Measurements from ENCODE around the gene LBH.

The LBH gene

DNA sequence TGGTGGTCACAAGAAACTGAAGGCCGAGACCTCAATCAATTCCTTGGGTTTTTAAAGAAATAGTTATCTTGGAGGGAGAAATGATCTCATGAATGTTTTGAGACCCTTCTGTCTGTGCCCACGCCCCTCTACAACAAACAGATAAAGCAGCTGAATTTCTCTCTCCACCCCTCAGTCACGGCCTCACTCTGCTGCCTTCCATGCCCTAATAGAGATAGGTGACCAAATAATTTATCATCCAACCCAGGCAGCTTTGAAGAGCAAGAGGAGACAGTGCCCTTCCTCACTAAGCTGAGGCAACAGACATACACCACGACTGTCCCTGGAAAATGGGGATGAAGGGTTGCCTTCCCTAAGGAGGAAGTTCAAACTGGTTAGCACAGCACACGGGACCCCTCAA, 71.2 kb downstream of the LBH start:
- TF ChIP-seq EGR1 (IDR thresholded peaks at IDR 0.05) (no peak), USF1 (IDR thresholded peaks at IDR 0.05) (no peak), ZBTB7A (IDR thresholded peaks at IDR 0.05; ENCODE audit: low read depth) (no peak), YY1 (IDR thresholded peaks at IDR 0.05; ENCODE audit: low read depth) (no peak), TAF1 (IDR thresholded peaks at IDR 0.05; ENCODE audit: low read depth) (no peak), CREB1 (IDR thresholded peaks at IDR 0.05; ENCODE audit: low read depth) (no peak), RAD21 (IDR thresholded peaks at IDR 0.05; ENCODE audit: low read depth) (no peak)

DNA sequence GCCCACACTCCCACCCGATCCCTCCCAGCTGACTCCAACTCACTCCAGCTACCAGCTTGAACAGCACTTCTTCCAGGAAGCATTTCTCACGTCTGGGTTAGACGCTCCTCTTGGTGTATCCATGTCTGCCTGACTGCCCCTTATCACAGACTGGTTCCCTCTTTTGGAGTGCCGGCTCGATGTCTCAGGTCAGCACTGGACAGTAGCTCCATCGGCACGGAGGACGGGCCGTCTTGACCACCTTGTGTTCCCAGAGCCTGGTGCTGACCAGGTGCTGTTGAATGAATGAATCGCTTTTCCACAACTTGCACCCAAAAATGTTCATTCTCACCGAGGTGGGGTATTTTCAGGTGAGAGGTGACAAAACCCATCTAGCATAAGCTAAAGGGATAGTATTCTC, 71.8 kb downstream of the LBH start:
- TF ChIP-seq CEBPB (IDR thresholded peaks at IDR 0.05) = no peak
- TF ChIP-seq, protein P1, sequence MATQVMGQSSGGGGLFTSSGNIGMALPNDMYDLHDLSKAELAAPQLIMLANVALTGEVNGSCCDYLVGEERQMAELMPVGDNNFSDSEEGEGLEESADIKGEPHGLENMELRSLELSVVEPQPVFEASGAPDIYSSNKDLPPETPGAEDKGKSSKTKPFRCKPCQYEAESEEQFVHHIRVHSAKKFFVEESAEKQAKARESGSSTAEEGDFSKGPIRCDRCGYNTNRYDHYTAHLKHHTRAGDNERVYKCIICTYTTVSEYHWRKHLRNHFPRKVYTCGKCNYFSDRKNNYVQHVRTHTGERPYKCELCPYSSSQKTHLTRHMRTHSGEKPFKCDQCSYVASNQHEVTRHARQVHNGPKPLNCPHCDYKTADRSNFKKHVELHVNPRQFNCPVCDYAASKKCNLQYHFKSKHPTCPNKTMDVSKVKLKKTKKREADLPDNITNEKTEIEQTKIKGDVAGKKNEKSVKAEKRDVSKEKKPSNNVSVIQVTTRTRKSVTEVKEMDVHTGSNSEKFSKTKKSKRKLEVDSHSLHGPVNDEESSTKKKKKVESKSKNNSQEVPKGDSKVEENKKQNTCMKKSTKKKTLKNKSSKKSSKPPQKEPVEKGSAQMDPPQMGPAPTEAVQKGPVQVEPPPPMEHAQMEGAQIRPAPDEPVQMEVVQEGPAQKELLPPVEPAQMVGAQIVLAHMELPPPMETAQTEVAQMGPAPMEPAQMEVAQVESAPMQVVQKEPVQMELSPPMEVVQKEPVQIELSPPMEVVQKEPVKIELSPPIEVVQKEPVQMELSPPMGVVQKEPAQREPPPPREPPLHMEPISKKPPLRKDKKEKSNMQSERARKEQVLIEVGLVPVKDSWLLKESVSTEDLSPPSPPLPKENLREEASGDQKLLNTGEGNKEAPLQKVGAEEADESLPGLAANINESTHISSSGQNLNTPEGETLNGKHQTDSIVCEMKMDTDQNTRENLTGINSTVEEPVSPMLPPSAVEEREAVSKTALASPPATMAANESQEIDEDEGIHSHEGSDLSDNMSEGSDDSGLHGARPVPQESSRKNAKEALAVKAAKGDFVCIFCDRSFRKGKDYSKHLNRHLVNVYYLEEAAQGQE (IDR thresholded peaks at IDR 0.05; ENCODE audit: low read depth) = peak; percentile 48

DNA sequence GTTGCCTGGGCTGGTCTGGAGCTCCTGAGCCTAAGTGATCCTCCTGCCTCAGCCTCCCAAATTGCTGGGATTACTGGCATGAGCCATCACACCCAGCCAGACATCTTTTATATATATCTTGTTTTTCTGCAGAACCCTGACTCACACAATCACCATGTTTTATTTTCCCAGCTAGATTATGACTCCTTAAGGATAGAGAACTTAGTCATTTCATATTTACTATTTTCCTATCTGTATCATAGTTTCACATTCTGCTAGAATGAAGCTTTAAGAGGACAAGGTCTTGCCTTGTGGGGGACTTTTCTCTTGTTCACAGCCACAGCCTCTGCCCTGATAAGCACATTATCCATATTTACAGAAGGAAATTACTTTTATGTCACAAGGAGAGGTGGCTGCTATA, 73.9 kb downstream of the LBH start:
- TF ChIP-seq, protein P1 (IDR thresholded peaks at IDR 0.05; ENCODE audit: low read depth) = no peak
- TF ChIP-seq CEBPB (IDR thresholded peaks at IDR 0.05) (no peak), ZBTB7A (IDR thresholded peaks at IDR 0.05; ENCODE audit: low read depth) (no peak), TAF1 (IDR thresholded peaks at IDR 0.05; ENCODE audit: low read depth) (no peak), YY1 (IDR thresholded peaks at IDR 0.05; ENCODE audit: low read depth) (no peak), EGR1 (IDR thresholded peaks at IDR 0.05) (no peak), CREB1 (IDR thresholded peaks at IDR 0.05; ENCODE audit: low read depth) (no peak), EP300 (IDR thresholded peaks at IDR 0.05; ENCODE audit: borderline replicate concordance) (no peak), TCF12 (IDR thresholded peaks at IDR 0.05; ENCODE audit: low read depth) (no peak), USF1 (IDR thresholded peaks at IDR 0.05) (no peak), NFIC (IDR thresholded peaks at IDR 0.05) (no peak), FOXM1 (IDR thresholded peaks at IDR 0.05; ENCODE audit: borderline replicate concordance, low read depth) (no peak), RAD21 (IDR thresholded peaks at IDR 0.05; ENCODE audit: low read depth) (no peak)
- TF ChIP-seq, protein P2, sequence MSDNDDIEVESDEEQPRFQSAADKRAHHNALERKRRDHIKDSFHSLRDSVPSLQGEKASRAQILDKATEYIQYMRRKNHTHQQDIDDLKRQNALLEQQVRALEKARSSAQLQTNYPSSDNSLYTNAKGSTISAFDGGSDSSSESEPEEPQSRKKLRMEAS (IDR thresholded peaks at IDR 0.05) = no peak

- TF ChIP-seq EGR1 (IDR thresholded peaks at IDR 0.05) (no peak), NFIC (IDR thresholded peaks at IDR 0.05) (no peak), ZBTB7A (IDR thresholded peaks at IDR 0.05; ENCODE audit: low read depth) (no peak), CEBPB (IDR thresholded peaks at IDR 0.05) (no peak), TEAD4 (IDR thresholded peaks at IDR 0.05) (no peak), CREB1 (IDR thresholded peaks at IDR 0.05; ENCODE audit: low read depth) (no peak), RAD21 (IDR thresholded peaks at IDR 0.05; ENCODE audit: low read depth) (no peak), USF1 (IDR thresholded peaks at IDR 0.05) (no peak), TCF12 (IDR thresholded peaks at IDR 0.05; ENCODE audit: low read depth) (no peak), FOXM1 (IDR thresholded peaks at IDR 0.05; ENCODE audit: borderline replicate concordance, low read depth) (no peak), TAF1 (IDR thresholded peaks at IDR 0.05; ENCODE audit: low read depth) (no peak), EP300 (IDR thresholded peaks at IDR 0.05; ENCODE audit: borderline replicate concordance) (no peak), YY1 (IDR thresholded peaks at IDR 0.05; ENCODE audit: low read depth) (no peak)
- TF ChIP-seq, protein P1 (IDR thresholded peaks at IDR 0.05; ENCODE audit: low read depth) = no peak
- TF ChIP-seq, protein P2 (IDR thresholded peaks at IDR 0.05) = no peak
Measured at GRCh38 chr2:30306522-30306921, 75.2 kb downstream of the LBH start.

All from Ishikawa (cell line).